NCI-H146 treated with DMSO at 0.1 percent for 48 hours (cell line): ENCODE measurements around the gene NHEJ1.

ENCODE experiments used
- DNase-seq: peaks from one replicate; lab custom pipeline; 2025; ENCODE audit not compliant: unreplicated experiment; lab: John Stamatoyannopoulos, UW

NHEJ1 gene

DNA sequence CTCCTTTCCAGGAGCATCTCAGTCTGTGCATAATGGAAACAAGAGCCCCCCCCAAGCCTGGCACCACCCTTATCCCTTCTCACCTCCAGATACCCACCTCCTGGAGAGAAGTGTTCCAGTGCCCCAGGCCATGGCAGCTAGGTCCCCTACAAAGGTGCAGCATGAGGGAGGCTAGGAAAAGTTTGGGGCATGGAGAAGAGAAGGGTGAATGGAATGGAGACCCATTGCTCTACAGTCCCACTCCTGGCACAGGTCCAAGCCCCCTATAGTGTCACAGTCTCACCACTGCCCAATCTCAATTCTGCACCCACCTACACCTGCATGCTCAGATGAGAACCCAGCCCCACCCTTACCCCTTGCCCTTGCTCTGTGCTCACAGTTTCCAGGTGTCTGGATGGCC, 8.3 kb upstream of the NHEJ1 start:
- no peak for DNase-seq

GRCh38 chr2:219168526-219168925, 7.9 kb upstream of the NHEJ1 start:
- DNase-seq: no peak

DNA sequence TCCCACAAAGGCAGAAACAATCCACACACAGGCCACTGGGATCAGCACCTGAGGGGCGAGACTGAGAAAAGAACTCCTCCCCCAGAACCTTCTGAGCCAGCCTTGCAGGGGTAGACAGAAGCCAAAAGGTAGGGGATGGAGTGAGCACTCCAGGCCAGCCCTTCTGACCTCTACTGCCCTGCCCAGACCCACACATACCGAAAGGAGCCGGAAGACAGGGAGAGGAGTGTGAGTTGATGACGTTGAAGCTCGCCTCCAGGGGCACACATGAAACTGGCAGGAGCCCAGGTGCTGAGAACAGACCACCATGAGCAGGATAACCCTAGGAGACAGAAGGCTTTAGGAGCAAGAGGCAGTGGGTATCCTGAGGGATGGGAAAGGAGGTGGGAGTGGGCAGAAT, 7.4 kb upstream of the NHEJ1 start:
- no peak for DNase-seq

DNA sequence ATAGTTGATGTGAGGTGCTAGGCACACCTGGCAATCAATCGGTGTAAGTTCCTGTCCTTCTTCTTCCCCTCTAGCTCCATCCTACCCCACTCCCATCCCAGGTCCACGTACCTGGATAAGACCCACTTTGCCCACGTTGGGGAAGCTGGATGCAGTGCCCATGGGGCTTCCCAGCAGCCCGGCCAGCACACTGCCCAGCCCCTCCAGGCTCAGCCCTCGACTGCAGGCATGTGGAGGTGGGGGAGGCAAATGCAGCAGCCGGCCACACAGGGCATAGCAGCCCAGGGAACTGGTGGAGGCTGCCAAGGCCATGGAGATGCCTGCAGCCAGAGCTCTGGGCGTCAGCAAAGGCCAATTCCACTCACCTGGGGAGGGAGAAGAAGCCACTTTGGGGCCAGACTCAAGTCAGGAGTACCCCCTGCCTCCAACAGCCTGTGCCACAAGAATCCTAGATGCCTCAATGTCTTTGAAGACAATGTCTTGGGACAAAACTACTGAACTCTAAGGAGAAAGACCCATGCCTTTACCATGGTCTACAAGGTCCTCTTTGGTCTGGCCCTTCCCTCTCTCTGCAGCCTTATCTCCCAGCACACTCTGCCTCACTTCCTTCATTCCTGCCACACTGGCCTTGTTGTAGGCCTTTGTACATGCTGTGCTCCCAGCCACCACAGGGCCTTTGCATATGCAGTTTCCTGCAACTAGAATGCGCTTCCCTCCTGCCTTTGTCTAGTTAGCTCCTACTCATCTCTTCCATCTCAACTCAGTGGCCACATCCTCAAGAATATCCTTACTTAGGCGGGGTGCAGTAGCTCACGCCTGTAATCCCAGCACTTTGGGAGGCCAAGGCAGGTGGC, 4.7 kb upstream of the NHEJ1 start:
- no peak for DNase-seq

- no peak for DNase-seq
These were observed 2.5 kb upstream of the NHEJ1 start for GRCh38 chr2:219163156-219163555.

DNA sequence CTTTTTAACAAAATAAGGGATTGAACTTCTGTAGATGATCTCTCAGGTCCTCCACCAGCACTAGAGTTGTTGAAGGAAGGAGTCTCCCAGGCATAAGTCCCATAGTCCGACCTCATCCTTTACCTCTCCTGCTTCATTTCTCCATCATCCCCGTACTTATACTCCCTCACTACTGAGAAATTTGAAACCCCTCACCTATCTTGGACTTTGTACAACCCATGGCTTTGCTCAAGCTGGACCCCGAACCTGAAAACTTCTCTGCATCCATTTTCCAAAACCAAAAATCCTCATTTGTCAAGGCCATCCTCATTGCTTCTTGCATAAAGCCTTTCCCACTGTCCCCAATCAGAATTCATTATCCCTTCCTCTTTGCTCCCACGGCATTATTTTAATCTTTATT, 482 bp upstream of the NHEJ1 start:
- no peak for DNase-seq

GRCh38 chr2:219159771-219160185, 837 bp downstream of the NHEJ1 start:
- DNase-seq: no peak

- no peak for DNase-seq
These were observed 2.0 kb downstream of the NHEJ1 start for GRCh38 chr2:219158586-219158985.

DNA sequence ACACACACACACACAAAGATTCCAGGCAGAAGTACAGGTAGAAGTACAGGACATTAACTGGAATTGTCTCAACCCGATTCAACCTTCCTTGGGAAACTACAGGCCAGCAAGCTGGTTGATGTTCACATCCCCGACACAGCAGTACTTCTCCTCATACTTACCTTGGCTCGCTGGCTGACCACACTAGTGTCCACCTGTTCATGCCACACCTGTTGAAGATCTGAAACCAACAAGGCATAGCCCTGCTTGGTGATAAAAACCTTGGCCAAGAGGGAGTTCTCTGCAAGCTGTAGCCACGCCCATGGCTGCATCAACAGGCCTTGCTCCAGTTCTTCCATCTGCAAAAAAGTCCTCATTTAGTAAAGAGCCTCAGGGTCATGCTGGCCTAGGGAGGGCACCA, 2.6 kb downstream of the NHEJ1 start:
- DNase-seq: no peak

- no peak for DNase-seq
These were observed 3.2 kb downstream of the NHEJ1 start for GRCh38 chr2:219157396-219157795.

- peak; percentile 23 for DNase-seq
These were observed 5.5 kb downstream of the NHEJ1 start for GRCh38 chr2:219155054-219155644.

GRCh38 chr2:219149667-219150066, 10.9 kb downstream of the NHEJ1 start:
- no peak for DNase-seq

GRCh38 chr2:219142329-219142728, 18.3 kb downstream of the NHEJ1 start:
- DNase-seq: no peak

DNA sequence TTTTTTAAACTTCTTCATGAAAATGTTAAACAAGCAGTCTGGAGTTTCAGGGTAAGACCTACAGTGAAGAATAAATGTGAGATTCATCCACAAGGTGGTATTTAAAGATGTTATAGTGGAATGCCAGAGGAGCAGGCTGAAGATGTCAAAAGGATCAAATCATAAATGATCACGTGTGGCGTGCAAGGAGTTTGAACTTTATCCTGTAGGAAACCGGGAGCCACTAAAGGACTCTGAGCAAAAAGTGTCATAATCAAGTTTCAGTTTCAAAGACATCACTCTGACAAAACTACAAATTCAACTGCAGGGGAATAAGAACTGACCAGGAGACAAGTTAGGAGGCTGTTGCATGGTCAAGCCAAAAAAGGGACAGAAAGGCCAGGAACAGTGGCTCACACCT, 19.9 kb downstream of the NHEJ1 start:
- no peak for DNase-seq

GRCh38 chr2:219133976-219134375, 26.6 kb downstream of the NHEJ1 start:
- DNase-seq: no peak

DNA sequence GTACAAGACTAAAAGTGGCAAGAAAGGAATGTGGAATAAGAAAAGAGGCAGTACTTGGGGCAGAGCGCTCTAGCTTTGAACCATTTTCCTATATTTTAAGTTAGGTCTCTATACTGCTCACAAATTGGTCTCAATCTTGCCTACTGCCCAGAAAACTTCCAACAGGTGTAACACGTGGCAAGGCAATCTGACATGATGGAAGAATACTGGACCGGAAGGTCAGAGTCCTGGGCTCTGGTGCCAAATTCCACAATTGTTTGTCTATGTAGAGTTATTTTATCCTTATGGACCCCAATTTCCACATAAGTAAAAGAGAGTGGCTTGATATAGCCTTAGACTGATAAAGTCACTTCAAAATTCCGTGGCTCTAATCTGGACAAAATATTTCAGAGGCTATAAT, 28.9 kb downstream of the NHEJ1 start:
- DNase-seq: no peak

- DNase-seq: peak; percentile 1
These were observed 29.3 kb downstream of the NHEJ1 start for GRCh38 chr2:219131327-219131726.

DNA sequence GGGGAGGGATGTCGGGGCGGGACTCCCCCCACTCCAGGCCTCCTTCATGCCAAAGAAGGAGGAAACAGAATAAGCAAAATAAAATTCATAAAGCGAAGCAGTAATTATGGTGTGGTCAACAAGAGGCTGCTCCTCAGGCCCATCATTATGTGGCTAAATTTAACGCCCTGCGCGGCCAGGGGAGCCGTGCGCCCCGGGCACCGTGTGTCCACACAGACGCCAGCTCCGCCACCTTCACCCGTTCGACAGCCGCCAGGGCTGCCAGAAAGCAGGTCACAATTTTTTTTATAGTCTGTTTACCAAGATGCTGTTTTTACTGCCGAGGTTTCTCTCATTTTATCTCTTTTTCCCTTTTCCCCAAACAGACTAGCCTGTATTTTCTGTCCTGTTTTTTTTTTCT, 31.0 kb downstream of the NHEJ1 start:
- DNase-seq: no peak

- no peak for DNase-seq
These were observed 32.2 kb downstream of the NHEJ1 start for GRCh38 chr2:219128396-219128795.

DNA sequence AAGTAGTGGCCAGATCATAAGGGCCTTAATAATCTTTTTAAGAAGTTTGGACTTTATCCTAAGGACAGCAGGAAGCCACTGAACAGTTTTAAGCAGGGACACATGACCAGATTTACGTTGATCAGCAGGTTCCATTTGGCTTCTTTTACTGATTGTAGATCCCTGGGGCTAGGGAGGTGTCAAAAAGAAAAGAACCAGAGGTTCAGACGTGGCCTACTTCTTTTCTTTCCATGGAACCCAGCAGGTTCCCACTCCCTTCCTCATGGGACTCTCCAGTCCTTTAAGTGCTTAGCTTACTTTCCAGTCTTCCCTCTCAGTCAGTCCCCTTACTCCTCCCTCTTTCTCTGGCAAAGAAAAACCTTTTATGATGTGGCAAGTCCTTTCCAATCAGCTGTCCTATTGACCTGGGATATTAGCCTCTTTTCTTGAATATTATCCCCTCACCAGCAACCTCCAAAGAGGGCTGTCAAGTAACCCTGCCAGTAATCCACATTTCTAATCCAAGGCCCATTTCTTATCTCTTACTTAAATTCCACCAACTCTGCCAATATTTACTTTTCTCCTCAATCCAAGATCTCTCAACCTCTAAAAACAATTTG, 33.5 kb downstream of the NHEJ1 start:
- no peak for DNase-seq

DNA sequence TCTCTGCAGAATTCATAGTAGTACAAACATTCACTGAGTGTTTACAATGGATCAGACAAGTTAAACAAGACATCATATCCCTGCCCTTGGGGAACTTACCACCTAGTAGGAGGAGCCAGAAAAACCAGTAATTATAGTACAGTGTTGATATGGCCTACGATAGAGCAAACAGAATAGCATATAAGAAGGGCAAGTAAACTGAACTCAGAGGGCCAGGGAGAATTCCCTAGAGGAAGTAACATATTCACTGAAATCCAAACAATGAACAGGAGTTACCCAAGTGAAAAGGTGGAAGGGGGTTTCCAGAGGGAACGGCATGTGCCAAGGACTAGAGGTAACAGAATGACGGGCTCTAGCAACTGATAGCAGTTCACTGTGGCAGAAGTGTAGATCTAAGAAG, 34.1 kb downstream of the NHEJ1 start:
- DNase-seq: peak; percentile 4

DNA sequence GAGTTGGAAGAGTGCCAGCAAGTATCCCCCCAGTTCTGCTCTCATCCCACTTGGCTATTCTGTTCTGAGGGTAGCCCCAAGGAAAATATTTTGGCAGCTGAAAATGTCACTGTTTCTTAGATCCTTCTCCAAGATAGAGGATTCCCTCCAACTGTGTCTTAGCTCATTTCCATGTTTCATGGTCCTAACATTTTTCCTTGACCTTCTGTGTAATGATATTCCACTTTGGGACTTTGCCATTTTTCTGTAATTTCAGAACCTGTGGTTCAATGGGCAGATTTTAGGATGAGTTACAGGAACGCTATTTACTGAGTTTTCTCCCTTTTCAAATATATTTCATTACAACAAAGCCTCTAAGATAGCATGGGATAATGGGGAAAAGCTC, 34.7 kb downstream of the NHEJ1 start:
- DNase-seq: no peak
